Fibroblast of villous mesenchyme (primary cell): ENCODE data around the gene CD40. TPM values are rescaled to one million over a fixed set of nuclear protein-coding genes. Genes with fewer than 3 reads are reported as not detected.
A peak's percentile ranks its signal among the peaks of the same experiment; 100 is the strongest.
"Not testable (repeated sequence)": the region's sequence is repeated elsewhere in the genome, so short reads cannot be mapped to it uniquely, and the experiment has no call there.

Experiments used
- DNase-seq: peaks from one replicate; pipeline ENCODE4 v3.0.0-alpha.2; 2010; ENCODE audit warnings: low read depth
- H3K4me3 ChIP-seq: 2 replicates; pipeline ENCODE4 v1.5.1; 2011; ENCODE audit warnings: low read depth, mild to moderate bottlenecking, low read length
- total RNA-seq: library from RNA; depleted of rRNA; stranded (reverse); fragments of >200 nt; gene quantifications from 2 replicates; pipeline ENCODE4 v1.2.3, GENCODE V29; 2012
- TF ChIP-seq, protein P1 (sequence below): IDR thresholded peaks from 2 replicates; pipeline ENCODE4 v1.5.1; 2012; ENCODE audit warnings: low read depth, mild to moderate bottlenecking, low read length; ENCODE audit not compliant: insufficient read depth

CD40 gene
- total RNA-seq, 1 donor: 0.43 TPM

DNA sequence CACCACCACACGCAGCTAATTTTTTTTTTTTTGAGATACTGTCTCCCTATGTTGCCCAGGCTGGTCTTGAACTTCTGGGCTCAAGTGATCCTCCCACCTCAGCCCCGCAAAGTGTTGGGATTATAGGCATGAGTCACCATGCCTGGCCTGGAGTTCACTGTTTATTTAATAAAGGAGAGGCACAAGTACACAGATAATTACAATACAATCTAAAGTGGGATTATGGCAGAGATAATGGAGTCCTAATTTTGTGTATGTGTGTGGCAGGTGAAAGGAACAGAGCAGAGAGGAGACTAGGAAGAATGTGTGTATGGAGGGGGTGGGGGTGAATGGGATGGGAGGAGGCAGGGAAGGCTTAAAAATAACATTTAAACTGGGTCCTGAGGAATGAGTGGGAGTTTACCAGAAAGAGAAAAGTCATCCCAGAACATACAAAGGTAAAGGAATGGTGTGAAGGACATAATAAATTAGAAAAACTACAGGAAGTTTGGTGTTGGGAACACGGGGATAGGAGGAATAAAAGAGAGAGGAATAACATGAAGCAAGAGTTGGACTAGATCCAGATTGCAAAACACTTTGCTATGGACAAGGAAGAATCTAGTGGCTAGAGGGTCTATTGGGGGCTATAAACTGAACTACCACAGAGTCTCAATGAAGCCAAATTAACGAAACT is 32.8 kb upstream of the CD40 start:
- TF ChIP-seq, protein P1, sequence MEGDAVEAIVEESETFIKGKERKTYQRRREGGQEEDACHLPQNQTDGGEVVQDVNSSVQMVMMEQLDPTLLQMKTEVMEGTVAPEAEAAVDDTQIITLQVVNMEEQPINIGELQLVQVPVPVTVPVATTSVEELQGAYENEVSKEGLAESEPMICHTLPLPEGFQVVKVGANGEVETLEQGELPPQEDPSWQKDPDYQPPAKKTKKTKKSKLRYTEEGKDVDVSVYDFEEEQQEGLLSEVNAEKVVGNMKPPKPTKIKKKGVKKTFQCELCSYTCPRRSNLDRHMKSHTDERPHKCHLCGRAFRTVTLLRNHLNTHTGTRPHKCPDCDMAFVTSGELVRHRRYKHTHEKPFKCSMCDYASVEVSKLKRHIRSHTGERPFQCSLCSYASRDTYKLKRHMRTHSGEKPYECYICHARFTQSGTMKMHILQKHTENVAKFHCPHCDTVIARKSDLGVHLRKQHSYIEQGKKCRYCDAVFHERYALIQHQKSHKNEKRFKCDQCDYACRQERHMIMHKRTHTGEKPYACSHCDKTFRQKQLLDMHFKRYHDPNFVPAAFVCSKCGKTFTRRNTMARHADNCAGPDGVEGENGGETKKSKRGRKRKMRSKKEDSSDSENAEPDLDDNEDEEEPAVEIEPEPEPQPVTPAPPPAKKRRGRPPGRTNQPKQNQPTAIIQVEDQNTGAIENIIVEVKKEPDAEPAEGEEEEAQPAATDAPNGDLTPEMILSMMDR: no peak
- no peak overlapping the region for H3K4me3 ChIP-seq
- DNase-seq: peak; percentile 72

DNA sequence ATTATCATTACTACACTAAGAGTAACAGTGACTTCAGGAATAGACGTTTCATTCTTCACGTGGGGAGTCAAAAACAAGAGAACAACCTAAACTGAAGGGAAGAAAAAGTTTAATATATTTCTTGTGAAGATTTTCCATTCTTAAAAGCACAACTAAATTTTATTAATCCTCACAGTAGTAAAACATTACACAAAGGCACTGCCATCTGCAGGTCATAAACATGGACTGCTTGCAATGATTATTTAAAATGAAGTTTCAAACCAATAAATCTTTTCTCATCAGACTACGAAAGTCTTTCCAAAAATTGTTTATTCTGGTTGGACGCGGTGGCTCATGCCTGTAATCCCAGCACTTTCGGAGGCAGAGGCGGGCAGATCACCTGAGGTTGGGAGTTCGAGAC is 31.0 kb upstream of the CD40 start:
- TF ChIP-seq, protein P1: peak; percentile 38
- H3K4me3 ChIP-seq: no peak overlapping the region
- peak; percentile 32 for DNase-seq

- peak overlapping the region; percentile 72 for H3K4me3 ChIP-seq
- TF ChIP-seq, protein P1: no peak
- DNase-seq: peak; percentile 36
Measured at GRCh38 chr20:46088409-46089166, 29.5 kb upstream of the CD40 start.

- H3K4me3 ChIP-seq: peak overlapping the region; percentile 72
- TF ChIP-seq, protein P1: no peak
- DNase-seq: peak; percentile 41
Measured at GRCh38 chr20:46089167-46089416, 29.0 kb upstream of the CD40 start.

GRCh38 chr20:46089417-46090388 is 28.4 kb upstream of the CD40 start, which contains the start of gene NCOA5:
Gene NCOA5 (minus strand): TSS chr20:46089962. CDS start chr20:46079424, 10,538 bp downstream.
- peak; percentile 96 for DNase-seq
- H3K4me3 ChIP-seq: peak within 1 kb of the TSS; percentile 72

GRCh38 chr20:46091622-46092535 is 26.2 kb upstream of the CD40 start:
- H3K4me3 ChIP-seq, DNase-seq: not testable (repeated sequence)

More at GRCh38 chr20:46089417-46090388, 28.4 kb upstream of the CD40 start, which contains the start of gene NCOA5:
- TF ChIP-seq, protein P1: no peak
